HTR-8/SVneo (cell line): Measurements from ENCODE around the gene RNF10.

Source experiments
- DNase-seq: peaks from one replicate; pipeline ENCODE4 v3.0.0; 2011; ENCODE audit warnings: low spot score, mixed read lengths; ENCODE audit not compliant: insufficient read length
- FAIRE-seq: peaks from 2 replicates; lab custom pipeline; 2011; peaks lifted over from hg19 to GRCh38; lab: Jason Lieb, UNC

The RNF10 gene

DNA sequence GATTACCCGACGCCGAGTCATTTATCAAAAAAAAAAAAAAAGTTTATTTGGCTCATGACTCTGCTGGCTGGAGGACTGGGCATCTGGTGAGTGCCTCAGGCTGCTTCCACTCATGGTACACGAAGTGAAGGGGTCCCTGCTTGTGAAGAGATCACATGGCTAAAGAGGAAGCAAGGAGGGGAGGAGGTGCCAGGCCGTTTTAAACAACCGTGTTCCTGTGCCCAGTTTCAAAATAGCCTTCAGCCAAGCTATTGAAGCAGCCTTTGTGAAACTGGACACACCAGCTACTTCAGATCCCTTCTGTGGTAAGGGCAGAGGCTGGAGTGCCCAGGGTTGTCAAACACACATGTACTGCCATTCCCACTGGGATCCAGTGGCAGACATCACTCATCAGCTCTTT is 39.4 kb downstream of the RNF10 start:
- DNase-seq = no peak
- no peak for FAIRE-seq

DNA sequence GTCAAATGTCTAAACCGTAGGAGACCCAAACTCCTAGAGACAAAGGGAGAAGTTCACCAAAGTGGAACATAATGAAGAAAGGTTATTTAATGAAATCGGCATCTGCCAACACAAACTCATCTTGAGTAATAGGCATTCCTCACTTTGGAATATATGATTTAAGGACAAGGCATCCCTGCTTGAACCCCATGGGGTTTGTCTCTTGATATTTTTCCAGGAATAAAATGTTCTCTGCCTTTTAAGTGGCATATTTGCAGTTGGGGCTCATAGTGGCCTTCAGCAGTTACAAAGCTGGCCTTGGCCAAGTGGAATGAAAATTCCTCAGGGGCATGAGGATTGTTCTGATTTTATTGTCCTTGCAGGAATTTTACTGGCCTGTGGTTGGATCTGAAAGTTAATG is 40.0 kb downstream of the RNF10 start:
- no peak for DNase-seq
- no peak for FAIRE-seq

GRCh38 chr12:120579179-120579578 is 45.0 kb downstream of the RNF10 start:
- FAIRE-seq (no peak), DNase-seq (no peak)

GRCh38 chr12:120580787-120581723 is 46.9 kb downstream of the RNF10 start, which contains the start of gene POP5:
TSS of gene POP5 (minus strand) at chr12:120581402. CDS start at chr12:120581362, 40 bp downstream.
- DNase-seq (peak; percentile 97), FAIRE-seq (peak; percentile 82)

DNA sequence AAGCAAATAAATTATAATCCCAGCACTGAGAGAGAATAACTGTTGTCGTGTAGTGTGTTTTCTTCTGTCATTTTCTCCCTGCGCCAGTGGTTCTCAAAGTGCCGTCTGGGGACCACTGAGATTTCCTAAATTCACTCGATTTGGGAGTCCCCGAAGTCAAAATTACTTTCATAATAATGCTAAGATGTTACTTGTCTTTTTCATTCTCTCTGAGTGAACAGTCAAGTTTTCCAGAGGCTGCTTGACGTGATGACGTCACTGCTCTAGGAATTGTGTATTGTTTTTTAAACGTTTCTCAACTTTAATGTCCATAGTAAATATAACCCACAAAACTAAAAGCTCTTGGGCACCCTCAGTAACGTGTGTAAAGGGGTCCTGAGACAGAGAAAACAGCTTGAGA is 47.8 kb downstream of the RNF10 start:
- FAIRE-seq = no peak
- no peak for DNase-seq

DNA sequence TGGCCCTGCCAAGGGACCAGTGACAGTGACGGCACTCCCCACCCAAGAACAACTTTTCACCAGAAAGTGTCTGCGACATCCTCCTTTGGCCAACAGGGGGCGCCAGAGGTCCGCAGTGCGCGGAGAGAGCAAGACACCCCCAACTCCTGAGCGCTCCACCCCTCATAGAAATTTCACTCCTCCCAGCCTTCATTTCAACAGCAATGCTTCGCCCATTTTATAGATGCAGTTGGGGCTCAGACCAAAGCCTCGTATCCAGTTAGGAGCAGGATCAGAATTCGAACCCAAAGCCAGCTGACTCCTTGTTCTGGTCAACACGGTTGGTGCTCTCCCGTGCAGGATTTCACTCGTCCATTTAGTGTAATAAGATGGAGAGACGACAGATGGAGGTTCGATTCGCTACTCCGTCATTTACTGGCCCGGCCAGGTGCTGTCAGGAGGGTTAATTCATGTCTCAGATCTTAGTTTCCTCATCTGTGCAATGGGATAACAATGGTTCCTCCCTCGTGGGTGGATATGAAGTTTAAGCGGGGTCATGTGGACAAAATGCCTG is 49.4 kb downstream of the RNF10 start:
- no peak for FAIRE-seq
- peak; percentile 75 for DNase-seq

GRCh38 chr12:120584343-120585149 is 50.4 kb downstream of the RNF10 start:
- no peak for FAIRE-seq
- DNase-seq = no peak

DNA sequence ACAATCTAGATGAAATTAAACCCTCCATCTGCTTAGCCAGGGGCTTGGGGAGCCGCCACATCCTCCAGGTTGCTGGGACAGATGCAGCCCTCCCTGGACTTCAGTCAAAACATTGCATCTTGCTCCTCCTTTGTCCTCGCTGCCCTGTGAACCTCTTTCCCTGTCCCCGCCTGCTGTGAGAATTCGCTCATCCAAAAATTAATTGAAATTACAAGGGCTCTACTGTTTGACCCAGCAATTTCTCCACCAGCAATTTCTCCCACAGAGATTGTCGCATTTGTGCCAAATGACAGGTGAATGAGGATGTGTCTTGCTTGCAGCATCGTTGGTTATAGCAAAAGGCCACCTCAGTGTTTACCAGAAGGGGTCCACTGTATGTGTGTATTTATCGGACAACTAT is 52.0 kb downstream of the RNF10 start:
- FAIRE-seq = no peak
- DNase-seq = no peak

- no peak for DNase-seq
- no peak for FAIRE-seq
These were observed 52.7 kb downstream of the RNF10 start for GRCh38 chr12:120586860-120587259.

DNA sequence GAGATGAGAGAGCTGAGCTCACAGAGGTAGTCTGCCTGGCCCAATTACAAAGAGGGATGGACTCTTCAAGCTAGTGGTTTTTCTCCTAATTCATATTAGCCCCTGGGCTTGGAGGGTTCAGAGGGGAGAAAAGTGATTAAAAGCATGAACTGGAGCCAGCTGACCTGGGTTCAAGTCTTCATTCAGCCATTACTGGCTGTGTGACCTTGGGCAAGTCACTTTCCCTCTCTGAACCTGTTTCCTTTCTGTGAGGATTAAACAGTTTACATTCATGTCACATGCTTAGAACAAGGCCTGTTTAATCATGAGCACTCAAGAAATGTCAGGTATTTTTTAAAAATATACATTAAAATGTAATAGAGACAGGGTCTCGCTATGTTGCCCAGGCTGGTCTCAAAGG is 54.2 kb downstream of the RNF10 start:
- DNase-seq (no peak), FAIRE-seq (no peak)

DNA sequence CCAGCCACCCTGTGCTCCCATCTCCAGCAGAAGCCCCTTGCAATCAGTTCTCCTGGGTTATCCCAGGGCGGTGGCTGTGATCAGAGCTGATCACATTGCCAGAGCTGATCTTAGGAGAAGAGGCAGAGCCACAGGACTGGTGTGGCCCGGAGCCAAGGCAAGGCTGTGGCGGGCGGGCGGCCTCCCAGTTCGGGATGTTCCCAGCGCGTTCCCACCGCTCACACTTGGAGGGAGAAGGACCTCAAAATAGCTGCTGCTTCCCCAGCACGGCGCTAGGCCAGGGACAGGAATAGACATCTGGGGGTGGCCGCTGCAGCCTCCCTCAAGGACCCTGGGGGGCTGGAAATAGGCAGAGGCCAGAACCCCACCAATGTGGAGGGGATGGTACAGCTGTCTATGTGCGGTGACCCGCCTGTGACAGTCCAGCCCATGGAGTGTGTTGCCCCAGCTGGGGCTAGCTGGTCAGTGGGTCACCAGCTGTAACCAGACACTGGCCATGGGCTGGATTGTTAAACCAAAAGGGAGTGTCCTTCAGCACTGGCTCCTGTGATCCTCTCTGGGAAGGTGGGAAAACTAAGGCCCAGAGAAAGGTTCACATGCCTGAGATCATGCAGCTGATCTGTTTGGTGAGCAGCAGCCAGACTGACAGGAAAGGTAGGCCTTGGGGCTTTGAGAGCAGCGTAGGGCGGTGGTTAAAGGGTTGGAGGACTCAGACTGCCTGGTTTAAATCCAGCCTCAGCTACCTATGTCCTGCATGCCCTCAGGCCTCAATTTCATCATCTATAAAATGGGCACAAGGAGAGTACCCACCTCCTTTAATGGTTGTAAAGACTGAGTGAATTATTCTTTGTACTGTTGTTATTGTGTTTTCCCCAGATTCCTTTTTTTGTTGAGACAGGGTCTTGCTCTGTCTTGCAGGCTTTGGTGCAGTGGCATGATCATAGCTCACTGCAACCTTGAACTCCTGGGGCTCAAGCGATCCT is 55.1 kb downstream of the RNF10 start:
- no peak for DNase-seq
- FAIRE-seq = no peak

DNA sequence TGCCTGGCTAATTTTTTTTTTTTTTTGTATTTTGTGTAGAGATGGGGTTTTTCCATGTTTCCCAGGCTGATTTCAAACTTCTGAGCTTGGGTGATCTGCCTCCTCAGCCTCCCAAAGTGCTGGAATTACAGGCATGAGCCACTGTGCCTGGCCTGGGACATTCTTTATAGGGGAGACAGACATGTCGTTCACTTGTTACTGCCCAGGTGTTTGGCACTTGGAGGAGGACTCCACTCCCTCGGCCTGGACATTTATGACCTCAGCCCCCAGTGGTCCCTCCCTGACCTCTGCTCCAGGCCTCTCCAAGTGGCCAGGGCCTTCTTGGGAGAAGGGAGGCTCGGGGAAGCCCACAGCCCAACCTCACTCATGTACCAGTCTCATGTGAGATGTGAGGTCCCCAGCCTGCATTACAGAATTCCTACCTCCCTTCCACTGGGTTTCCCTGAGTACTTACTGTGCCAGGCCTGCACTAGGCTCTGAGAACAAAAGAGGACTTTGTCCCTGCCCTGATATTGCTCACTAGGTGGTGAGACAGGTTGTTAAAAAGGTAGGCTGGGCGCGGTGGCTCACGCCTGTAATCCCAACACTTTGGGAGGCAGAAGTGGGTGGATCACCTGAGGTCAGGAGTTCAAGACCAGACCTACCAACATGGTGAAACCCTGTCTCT is 56.7 kb downstream of the RNF10 start:
- DNase-seq = no peak
- FAIRE-seq = no peak

GRCh38 chr12:120592121-120593049 is 58.2 kb downstream of the RNF10 start:
- FAIRE-seq (no peak), DNase-seq (no peak)

DNA sequence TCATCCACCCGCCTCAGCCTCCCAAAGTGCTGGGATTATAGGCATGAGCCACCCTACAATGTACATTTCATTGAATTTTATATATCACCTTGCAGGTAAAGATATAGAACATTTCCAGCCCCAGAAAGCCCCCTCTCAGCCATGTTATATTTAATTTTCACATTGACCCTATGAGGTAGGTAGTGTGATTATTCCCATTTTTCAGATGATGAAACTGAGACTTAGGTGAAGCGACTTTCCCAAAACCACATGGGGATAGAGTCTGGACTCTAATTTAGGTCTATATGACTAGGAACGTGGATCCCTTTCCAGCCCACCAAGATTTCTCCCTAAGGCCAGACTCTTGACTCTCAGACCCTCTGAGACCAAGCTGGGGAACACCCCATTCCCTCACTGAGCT is 62.7 kb downstream of the RNF10 start:
- no peak for DNase-seq
- no peak for FAIRE-seq

DNA sequence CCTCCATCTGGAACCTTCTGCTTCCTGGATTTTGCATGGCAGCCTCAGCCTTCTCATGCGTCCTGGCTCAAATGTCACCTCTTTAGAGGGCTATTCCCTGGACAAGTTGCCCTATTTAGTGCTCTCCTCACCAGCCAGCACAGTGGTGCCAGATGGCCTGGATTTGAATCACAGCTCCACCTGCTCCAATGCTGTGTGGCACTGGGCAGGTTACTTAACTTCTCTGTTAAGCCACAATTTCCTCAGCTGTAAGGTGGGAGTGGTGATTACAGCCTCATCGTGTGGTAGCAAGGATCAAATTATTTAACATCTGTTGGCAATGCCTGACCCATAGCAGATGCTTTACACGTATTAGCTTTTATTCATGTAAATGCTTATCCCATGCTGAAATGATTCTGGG is 63.7 kb downstream of the RNF10 start:
- DNase-seq (no peak), FAIRE-seq (no peak)

DNA sequence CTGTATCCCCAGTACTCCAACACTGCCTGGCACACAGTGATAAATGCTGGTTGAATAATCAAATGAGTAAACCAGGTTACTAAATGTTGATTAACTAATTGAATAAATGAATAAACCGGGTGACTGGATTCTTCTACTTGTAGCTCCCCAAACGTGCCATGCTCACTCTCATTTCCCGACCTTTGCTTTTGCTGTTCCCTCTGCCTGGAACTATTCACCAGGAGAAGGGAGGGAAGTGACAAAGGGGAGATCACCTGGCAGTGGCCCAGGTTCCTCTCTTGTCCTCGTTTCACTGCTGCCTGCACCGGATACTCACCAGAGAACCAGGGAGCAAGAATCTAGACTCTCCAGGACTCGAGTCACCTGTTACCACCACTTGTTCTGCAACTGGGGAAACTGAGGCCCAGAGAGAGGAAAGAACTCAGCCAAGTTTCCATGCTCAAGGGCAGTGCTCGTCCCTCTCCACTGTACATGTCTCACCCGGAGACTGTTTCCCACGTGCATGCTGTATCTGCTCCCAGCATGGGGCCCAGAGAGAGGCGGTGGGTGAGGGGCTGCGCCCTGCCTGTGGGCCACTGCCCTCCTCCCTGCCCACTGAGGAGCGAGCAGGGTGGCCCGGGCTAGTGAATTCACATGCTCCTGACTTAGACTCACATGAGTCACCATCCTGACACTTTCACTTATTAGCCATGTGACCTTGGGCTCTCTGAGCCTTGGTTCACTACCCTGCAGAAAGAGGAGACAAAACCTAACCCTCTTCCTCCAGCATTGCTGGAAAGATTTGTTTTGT is 64.7 kb downstream of the RNF10 start:
- FAIRE-seq = no peak
- peak; percentile 54 for DNase-seq
